Activated CD8-positive, alpha-beta T cell treated with anti-CD3 and anti-CD28 coated beads, Interleukin-2, amount 10 ng/mL, durations not matched to agents 7 days and 5 days (primary cell): ENCODE measurements around the gene P4HA2. TPM values are rescaled to one million over a fixed set of nuclear protein-coding genes. Genes with fewer than 3 reads are reported as not detected.

Experiments used
- ATAC-seq: fragments of 150-1000 bp; cut with Tn5 transposase; one replicate; pipeline ENCODE4 v1.10.0; 2021; ENCODE audit warnings: moderate library complexity
- CTCF ChIA-PET: fragments of 350-600 bp; sonication (Branson Sonifier 250); formaldehyde crosslinking; loops from one replicate; lab custom pipeline; 2021; ENCODE audit warnings: antibody characterized with exemption; lab: Charles Lee
- POLR2A ChIA-PET: fragments of 350-600 bp; sonication (Branson Sonifier 250); formaldehyde crosslinking; loops from one replicate; lab custom pipeline; 2021; ENCODE audit warnings: antibody characterized with exemption; lab: Charles Lee
- DNase-seq: peaks from one replicate; pipeline ENCODE4 v3.0.0-alpha.2; 2020
- H3K27ac Mint-ChIP-seq: one replicate; pipeline ENCODE4 v1.8.0; 2021; ENCODE audit warnings: mild to moderate bottlenecking, mixed read lengths
- H3K27me3 Mint-ChIP-seq: one replicate; pipeline ENCODE4 v1.8.0; 2021; ENCODE audit warnings: low read depth, mixed read lengths
- H3K36me3 Mint-ChIP-seq: one replicate; pipeline ENCODE4 v1.8.0; 2021; ENCODE audit warnings: low read depth, mixed read lengths
- H3K4me1 Mint-ChIP-seq: one replicate; pipeline ENCODE4 v1.8.0; 2021; ENCODE audit warnings: low read depth, mixed read lengths
- H3K4me3 Mint-ChIP-seq: one replicate; pipeline ENCODE4 v1.8.0; 2021; ENCODE audit warnings: mild to moderate bottlenecking, mixed read lengths
- H3K9me3 Mint-ChIP-seq: one replicate; pipeline ENCODE4 v1.8.0; 2022; ENCODE audit warnings: mixed read lengths; ENCODE audit not compliant: insufficient read depth
- total RNA-seq, 2 experiments: library from RNA; stranded (reverse); gene quantifications; one replicate each; pipeline ENCODE4 v1.2.3, GENCODE V29; 2021

The P4HA2 gene
- total RNA-seq, 2 experiments from 2014 or later: 11.4 to 13.5 TPM

- no peaks in the 10 kb centered on the region for H3K36me3 Mint-ChIP-seq
- POLR2A ChIA-PET: interaction anchor here (0.5 kb wide), 1 partner anchor 113 kb away, joined by 3 read pairs; no protein-coding TSS in a partner anchor
- H3K4me1 Mint-ChIP-seq: peaks cover 36% of the 10 kb centered on the region
- DNase-seq: no peak
- no peaks in the 10 kb centered on the region for H3K9me3 Mint-ChIP-seq
- peak overlapping the region; percentile 47 for H3K4me3 Mint-ChIP-seq
- H3K27me3 Mint-ChIP-seq: peaks cover 18% of the 10 kb centered on the region
- H3K27ac Mint-ChIP-seq: no peak overlapping the region
- no peak for ATAC-seq
- CTCF ChIA-PET: interaction anchor here (3.3 kb wide), 1 partner anchor 11 kb away, joined by 31 read pairs; no protein-coding TSS in a partner anchor
Measured at GRCh38 chr5:132227235-132227484, 493 bp downstream of the P4HA2 start.

GRCh38 chr5:132226516-132227234 lies 978 bp downstream of the P4HA2 start:
- Mint-ChIP-seq H3K9me3 (no peaks in the 10 kb centered on the region), H3K27ac (no peak overlapping the region), H3K4me3 (peak overlapping the region; percentile 47), H3K36me3 (no peaks in the 10 kb centered on the region), H3K27me3 (peaks cover 16% of the 10 kb centered on the region), H3K4me1 (peaks cover 34% of the 10 kb centered on the region)
- DNase-seq: no peak
- ChIA-PET POLR2A (no interaction called here), CTCF (interaction anchor here (0.6 to 3.3 kb wide), 3 partner anchors 9 to 11 kb away, joined by 4 to 31 read pairs (median 19); no protein-coding TSS in a partner anchor)
- no peak for ATAC-seq

- no peak for ATAC-seq
- ChIA-PET POLR2A (no interaction called here), CTCF (interaction anchor here (0.6 to 2.9 kb wide), 5 partner anchors 13 to 692 kb away, joined by 3 to 19 read pairs (median 3); no protein-coding TSS in a partner anchor)
- Mint-ChIP-seq H3K9me3 (no peaks in the 10 kb centered on the region), H3K27me3 (peaks cover 16% of the 10 kb centered on the region), H3K4me3 (no peak overlapping the region), H3K4me1 (peaks cover 23% of the 10 kb centered on the region), H3K27ac (no peak overlapping the region), H3K36me3 (no peaks in the 10 kb centered on the region)
- no peak for DNase-seq
Measured at GRCh38 chr5:132225165-132226032, 2.3 kb downstream of the P4HA2 start.

GRCh38 chr5:132224716-132225115 lies 2.9 kb downstream of the P4HA2 start:
- Mint-ChIP-seq H3K27me3 (peaks cover 12% of the 10 kb centered on the region), H3K4me1 (peaks cover 18% of the 10 kb centered on the region), H3K36me3 (no peaks in the 10 kb centered on the region), H3K27ac (no peak overlapping the region), H3K9me3 (no peaks in the 10 kb centered on the region), H3K4me3 (no peak overlapping the region)
- CTCF ChIA-PET: interaction anchor here (0.6 to 2.9 kb wide), 4 partner anchors 13 to 691 kb away, joined by 3 to 19 read pairs (median 4); no protein-coding TSS in a partner anchor
- POLR2A ChIA-PET: no interaction called here
- ATAC-seq: no peak
- DNase-seq: no peak

- ChIA-PET POLR2A (no interaction called here), CTCF (interaction anchor here (0.7 to 2.9 kb wide), 4 partner anchors 14 to 163 kb away, joined by 3 to 19 read pairs (median 4); no protein-coding TSS in a partner anchor)
- ATAC-seq (no peak), DNase-seq (no peak)
- Mint-ChIP-seq H3K4me1 (peaks cover 9% of the 10 kb centered on the region), H3K27ac (no peak overlapping the region), H3K4me3 (no peak overlapping the region), H3K9me3 (no peaks in the 10 kb centered on the region), H3K27me3 (peaks cover 7% of the 10 kb centered on the region), H3K36me3 (no peaks in the 10 kb centered on the region)
Measured at GRCh38 chr5:132223861-132224260, 3.8 kb downstream of the P4HA2 start.

- ATAC-seq: no peak
- no peaks in the 10 kb centered on the region for H3K9me3 Mint-ChIP-seq
- peaks cover 7% of the 10 kb centered on the region for H3K27me3 Mint-ChIP-seq
- no peaks in the 10 kb centered on the region for H3K36me3 Mint-ChIP-seq
- POLR2A ChIA-PET: no interaction called here
- CTCF ChIA-PET: interaction anchor here (1.2 kb wide), 1 partner anchor 15 kb away, joined by 4 read pairs; no protein-coding TSS in a partner anchor
- H3K4me1 Mint-ChIP-seq: peaks cover 9% of the 10 kb centered on the region
- no peak overlapping the region for H3K4me3 Mint-ChIP-seq
- no peak for DNase-seq
- H3K27ac Mint-ChIP-seq: no peak overlapping the region
Measured at GRCh38 chr5:132222649-132223038, 5.0 kb downstream of the P4HA2 start.

DNA sequence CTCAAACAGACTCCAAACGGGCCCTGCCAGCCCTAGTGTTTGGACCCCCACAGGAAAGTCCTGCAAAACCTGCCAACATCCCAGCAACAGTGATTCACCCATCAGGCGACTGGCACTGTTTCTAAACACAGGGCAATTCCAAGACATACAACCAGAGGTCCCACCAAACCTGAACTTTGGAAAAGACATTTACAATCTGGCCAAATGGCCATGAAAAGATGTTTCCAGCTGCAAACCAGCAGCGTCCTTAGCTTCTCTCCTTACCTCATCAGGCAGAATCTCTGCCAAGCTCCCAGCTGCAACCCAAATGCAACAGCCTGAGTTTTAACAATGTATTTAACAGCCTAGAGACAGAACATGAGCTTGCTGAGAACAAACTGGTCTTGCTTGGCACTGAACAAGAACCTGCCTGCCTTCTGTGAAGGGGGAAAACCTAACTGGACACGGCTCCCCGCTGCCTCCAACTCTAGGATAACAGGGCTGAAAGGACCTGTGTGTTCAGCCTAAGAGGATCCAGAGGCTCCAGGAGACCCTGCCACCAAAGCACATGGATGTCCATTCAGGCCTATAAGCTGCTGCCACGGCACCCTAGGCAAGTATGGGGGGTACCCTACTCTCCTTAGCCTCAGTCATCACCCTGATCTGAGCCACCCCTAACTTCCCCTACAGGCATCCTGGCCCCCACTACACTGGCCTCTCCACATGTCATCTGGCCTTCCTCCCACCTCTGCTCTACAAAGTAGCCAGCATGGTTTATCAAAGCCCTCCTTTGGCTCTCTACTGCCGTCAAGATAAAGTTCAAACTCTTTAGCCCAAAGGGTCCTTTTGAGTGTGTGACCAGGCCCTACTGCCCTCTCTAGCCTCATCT lies 5.6 kb downstream of the P4HA2 start:
- Mint-ChIP-seq H3K27ac (no peak overlapping the region), H3K4me3 (no peak overlapping the region), H3K36me3 (peaks cover 2% of the 10 kb centered on the region), H3K27me3 (peaks cover 6% of the 10 kb centered on the region), H3K9me3 (no peaks in the 10 kb centered on the region), H3K4me1 (peaks cover 8% of the 10 kb centered on the region)
- ChIA-PET POLR2A (no interaction called here), CTCF (interaction anchor here (1.1 kb wide), 1 partner anchor 16 kb away, joined by 3 read pairs; no protein-coding TSS in a partner anchor)
- no peak for ATAC-seq
- no peak for DNase-seq

- ATAC-seq (no peak), DNase-seq (no peak)
- H3K27ac Mint-ChIP-seq: no peak overlapping the region
- H3K4me1 Mint-ChIP-seq: peaks cover 4% of the 10 kb centered on the region
- H3K36me3 Mint-ChIP-seq: peaks cover 7% of the 10 kb centered on the region
- peaks cover 2% of the 10 kb centered on the region for H3K27me3 Mint-ChIP-seq
- ChIA-PET CTCF (interaction anchor here (1.7 kb wide), 1 partner anchor 18 kb away, joined by 7 read pairs; no protein-coding TSS in a partner anchor), POLR2A (no interaction called here)
- no peaks in the 10 kb centered on the region for H3K9me3 Mint-ChIP-seq
- no peak overlapping the region for H3K4me3 Mint-ChIP-seq
Measured at GRCh38 chr5:132220491-132220890, 7.2 kb downstream of the P4HA2 start.

- H3K27me3 Mint-ChIP-seq: peaks cover 2% of the 10 kb centered on the region
- CTCF ChIA-PET: interaction anchor here (1.7 kb wide), 1 partner anchor 18 kb away, joined by 7 read pairs; no protein-coding TSS in a partner anchor
- DNase-seq: no peak
- no peaks in the 10 kb centered on the region for H3K4me1 Mint-ChIP-seq
- H3K27ac Mint-ChIP-seq: no peak overlapping the region
- no peaks in the 10 kb centered on the region for H3K9me3 Mint-ChIP-seq
- peaks cover 7% of the 10 kb centered on the region for H3K36me3 Mint-ChIP-seq
- H3K4me3 Mint-ChIP-seq: no peak overlapping the region
- POLR2A ChIA-PET: no interaction called here
- no peak for ATAC-seq
Measured at GRCh38 chr5:132219981-132220380, 7.7 kb downstream of the P4HA2 start.

- Mint-ChIP-seq H3K27ac (no peak overlapping the region), H3K9me3 (no peaks in the 10 kb centered on the region), H3K4me1 (no peaks in the 10 kb centered on the region), H3K4me3 (no peak overlapping the region), H3K27me3 (peaks cover 2% of the 10 kb centered on the region), H3K36me3 (peaks cover 7% of the 10 kb centered on the region)
- no peak for DNase-seq
- ChIA-PET CTCF (interaction anchor here (1.7 kb wide), 1 partner anchor 19 kb away, joined by 7 read pairs; no protein-coding TSS in a partner anchor), POLR2A (no interaction called here)
- ATAC-seq: no peak
Measured at GRCh38 chr5:132219289-132219970, 8.2 kb downstream of the P4HA2 start.
